K562 treated with DMSO at 1 percent for 24 hours (cell line): ENCODE measurements around the gene SSR2. TPM values are rescaled to one million over a fixed set of nuclear protein-coding genes. Genes with fewer than 3 reads are reported as not detected.

Source experiments
- total RNA-seq: library from RNA; unstranded; fragments of 300-600 nt; gene quantifications from 2 replicates; pipeline ENCODE4 v1.2.3, GENCODE V29; 2022; ENCODE audit warnings: low read depth; ENCODE audit not compliant: insufficient read depth

SSR2 gene
- total RNA-seq = 297 and 307 TPM in 2 replicates

GRCh38 chr1:156020293-156021092, at the start of gene SSR2:
SSR2 (minus strand) TSS chr1:156020951; CDS start chr1:156020167, 784 bp downstream.

GRCh38 chr1:156060937-156061636, 40.3 kb upstream of the SSR2 start, which contains the start of gene RAB25:
RAB25 (plus strand) TSS chr1:156061160; CDS start chr1:156061401, 241 bp downstream.

GRCh38 chr1:156054500-156055280, 33.9 kb upstream of the SSR2 start, which contains the start of gene LAMTOR2:
LAMTOR2 (plus strand) TSS chr1:156054782; CDS start chr1:156054890, 108 bp downstream.

GRCh38 chr1:156053768-156054499, 33.2 kb upstream of the SSR2 start, which contains the start of gene UBQLN4:
UBQLN4 (minus strand) TSS chr1:156053798; CDS start chr1:156053701, 97 bp downstream.

GRCh38 chr1:155978325-155978972, 42.3 kb downstream of the SSR2 start, which contains the start of gene ARHGEF2:
ARHGEF2 (minus strand) TSS chr1:155978547; CDS start chr1:155978427, 120 bp downstream.

Other genes with a start within 250 kb of the SSR2 start
- 17.2 and 18.5 TPM in 2 replicates for gene GON4L, start 163.7 kb downstream of the SSR2 start, total RNA-seq
- gene SYT11, start 161.4 kb downstream of the SSR2 start, total RNA-seq = 0.29 and 0.81 TPM in 2 replicates
- gene RIT1, start 109.6 kb downstream of the SSR2 start, total RNA-seq = 33.2 and 33.3 TPM in 2 replicates
- 37.5 and 48.6 TPM in 2 replicates for gene KHDC4, start 86.5 kb downstream of the SSR2 start, total RNA-seq
- gene RXFP4, start 79.3 kb downstream of the SSR2 start, total RNA-seq = not detected in 2 replicates
- gene ARHGEF2, start 42.4 kb downstream of the SSR2 start, total RNA-seq = 195 and 229 TPM in 2 replicates
- 50.3 and 55.1 TPM in 2 replicates for gene UBQLN4, start 32.8 kb upstream of the SSR2 start, total RNA-seq
- gene LAMTOR2, start 33.8 kb upstream of the SSR2 start, total RNA-seq = 99.4 and 118 TPM in 2 replicates
- 1.3 TPM in 1 of 2 replicates, not detected in the other for gene RAB25, start 40.2 kb upstream of the SSR2 start, total RNA-seq
- gene MEX3A, start 61.5 kb upstream of the SSR2 start, total RNA-seq = 2.8 and 5.1 TPM in 2 replicates
- gene LMNA, start 93.8 kb upstream of the SSR2 start, total RNA-seq = 358 and 396 TPM in 2 replicates
- 0.74 and 0.78 TPM in 2 replicates for gene SEMA4A, start 132.6 kb upstream of the SSR2 start, total RNA-seq
- 13.2 and 26.6 TPM in 2 replicates for gene SLC25A44, start 173.2 kb upstream of the SSR2 start, total RNA-seq
- 103 and 109 TPM in 2 replicates for gene PMF1, start 192.1 kb upstream of the SSR2 start, total RNA-seq
- 1.1 TPM in 1 of 2 replicates, not detected in the other for gene BGLAP, start 221.2 kb upstream of the SSR2 start, total RNA-seq
- gene PAQR6, start 227.1 kb upstream of the SSR2 start, total RNA-seq = 3.2 and 4.4 TPM in 2 replicates